C4-2B (cell line): ENCODE data around the gene VPS13D.
A peak's percentile ranks its signal among the peaks of the same experiment; 100 is the strongest.

Experiments used
- H3K27ac ChIP-seq: fragments of 450-650 bp; 2 replicates; pipeline ENCODE4 v1.5.1; 2017
- CTCF ChIP-seq: fragments of 450-650 bp; conservative IDR thresholded peaks from 2 replicates; pipeline ENCODE4 v1.5.1; 2017; ENCODE audit warnings: mild to moderate bottlenecking
- ZFX ChIP-seq: fragments of 450-650 bp; IDR thresholded peaks from 2 replicates; pipeline ENCODE4 v1.6.1; 2017

The VPS13D gene

GRCh38 chr1:12184008-12184681 is 45.7 kb upstream of the VPS13D start:
- H3K27ac ChIP-seq, result 0 out of 2 replicates have a peak overlapping the region, but pooled peaks have one; percentile 4
- TF ChIP-seq ZFX, result no peak
- TF ChIP-seq CTCF, result no peak

GRCh38 chr1:12185036-12185917 is 44.6 kb upstream of the VPS13D start:
- no peak overlapping the region for H3K27ac ChIP-seq
- TF ChIP-seq ZFX, result no peak
- TF ChIP-seq CTCF, result no peak

GRCh38 chr1:12185918-12186678 is 43.7 kb upstream of the VPS13D start:
- TF ChIP-seq ZFX (no peak), CTCF (no peak)
- no peak overlapping the region for H3K27ac ChIP-seq

- no peak overlapping the region for H3K27ac ChIP-seq
- no peak for TF ChIP-seq CTCF
- no peak for TF ChIP-seq ZFX
These were observed 43.2 kb upstream of the VPS13D start for GRCh38 chr1:12186679-12186985.

GRCh38 chr1:12188115-12188514 is 41.7 kb upstream of the VPS13D start:
- TF ChIP-seq CTCF, result no peak
- TF ChIP-seq ZFX, result no peak
- H3K27ac ChIP-seq, result peak overlapping the region; percentile 61

GRCh38 chr1:12188657-12189327 is 41.0 kb upstream of the VPS13D start:
- H3K27ac ChIP-seq, result peak overlapping the region; percentile 61
- TF ChIP-seq CTCF (no peak), ZFX (0 out of 2 replicates have a peak, but pooled peaks have one; percentile 36)
